NCI-H2081 (cell line): ENCODE measurements around the gene DOCK1.

ENCODE experiments used
- DNase-seq, 2 experiments: peaks; one replicate each; lab custom pipeline; 2025; lab: John Stamatoyannopoulos, UW

DOCK1 gene

GRCh38 chr10:127464561-127464960, 559.3 kb downstream of the DOCK1 start:
- DNase-seq, result no peak

- no peak for DNase-seq
Observed at GRCh38 chr10:127467811-127468210, 562.6 kb downstream of the DOCK1 start.

- no peak for DNase-seq
Observed at GRCh38 chr10:127468632-127469031, 563.4 kb downstream of the DOCK1 start.

GRCh38 chr10:127470911-127471310, 565.7 kb downstream of the DOCK1 start:
- no peak for DNase-seq

GRCh38 chr10:127472976-127473375, 567.7 kb downstream of the DOCK1 start:
- DNase-seq, result no peak

DNA sequence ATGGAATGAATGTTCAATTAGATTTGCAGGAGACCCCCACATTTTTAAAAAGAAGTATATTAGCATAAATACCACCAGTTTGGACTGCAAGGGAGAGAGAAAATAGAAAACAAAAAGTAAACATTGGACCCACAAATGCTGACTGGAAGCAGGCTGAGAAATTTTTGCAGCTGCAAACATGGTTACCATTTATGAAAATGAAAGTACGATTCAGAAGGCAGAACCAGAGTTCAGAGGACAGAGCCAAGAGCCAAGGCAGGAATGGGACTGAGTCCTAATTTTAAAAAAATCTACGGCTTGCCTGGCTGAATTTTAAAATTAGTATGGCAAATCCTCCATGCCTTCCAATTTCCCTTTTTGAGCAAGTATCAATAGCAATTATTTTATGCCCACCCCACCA, 569.3 kb downstream of the DOCK1 start:
- DNase-seq, result no peak

DNA sequence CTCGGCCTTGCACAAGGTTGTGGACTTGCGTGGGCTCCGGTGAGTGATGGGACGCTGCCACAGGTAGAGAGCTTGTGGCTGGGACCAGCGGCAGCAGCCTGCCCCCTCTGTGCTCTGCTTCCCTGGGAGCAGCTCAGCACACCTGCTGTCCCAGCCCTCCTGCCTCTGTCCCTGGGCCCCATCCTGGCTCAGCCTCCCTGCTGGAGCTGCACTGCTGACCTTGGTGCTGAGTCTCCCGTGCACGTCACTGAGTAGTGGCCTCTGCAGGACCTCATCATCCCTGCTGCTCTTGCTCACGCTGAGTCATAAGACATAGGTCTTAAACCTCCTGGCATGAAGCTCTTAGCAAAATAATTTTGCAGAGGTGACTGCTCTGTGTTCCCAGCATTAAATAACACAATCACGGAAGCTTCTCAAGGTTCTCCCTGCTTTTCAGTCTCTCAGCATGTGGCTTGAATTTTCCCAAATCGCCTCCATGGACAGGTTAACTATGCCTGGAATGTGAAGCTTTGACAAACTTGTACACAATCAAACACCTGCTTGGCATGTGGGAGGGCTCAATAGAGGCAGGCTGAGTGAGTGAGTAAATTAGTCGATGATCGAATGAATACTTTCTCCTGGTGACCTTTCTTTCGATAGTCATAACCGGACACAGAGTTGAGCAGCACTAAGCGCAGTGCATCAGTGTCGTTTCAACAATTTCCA, 580.1 kb downstream of the DOCK1 start:
- DNase-seq, result no peak

GRCh38 chr10:127486355-127486754, 581.1 kb downstream of the DOCK1 start:
- no peak for DNase-seq

DNA sequence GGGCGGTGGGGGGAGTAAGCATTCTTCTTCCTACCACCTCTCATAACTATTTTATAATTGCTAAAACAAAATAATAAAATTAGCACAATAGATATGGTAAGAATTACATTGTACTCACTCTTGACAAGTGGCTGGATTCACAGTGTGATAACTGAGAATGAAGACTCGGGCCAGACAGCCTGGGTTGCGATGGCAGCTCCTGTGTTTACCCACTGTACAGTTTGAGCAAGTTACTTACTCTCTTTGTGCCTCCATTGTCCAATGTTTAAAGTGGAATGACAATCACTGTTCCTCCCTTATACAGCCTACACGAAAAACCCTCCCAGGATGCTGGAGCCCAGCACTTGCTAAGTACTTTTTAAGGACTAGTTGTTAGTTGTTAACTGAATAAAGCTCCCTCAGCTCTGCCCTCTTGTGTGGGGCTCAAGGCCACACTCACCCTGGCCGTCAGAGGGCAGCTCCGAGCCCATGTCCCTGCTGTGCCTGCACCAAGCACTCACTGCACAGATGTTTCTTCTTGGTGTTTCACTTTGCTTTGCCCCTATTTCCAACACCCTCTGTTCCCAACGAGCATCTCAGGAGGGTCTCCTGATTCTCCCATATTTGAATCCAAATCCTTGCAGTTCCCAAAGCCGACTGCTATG, 587.5 kb downstream of the DOCK1 start:
- no peak for DNase-seq

DNA sequence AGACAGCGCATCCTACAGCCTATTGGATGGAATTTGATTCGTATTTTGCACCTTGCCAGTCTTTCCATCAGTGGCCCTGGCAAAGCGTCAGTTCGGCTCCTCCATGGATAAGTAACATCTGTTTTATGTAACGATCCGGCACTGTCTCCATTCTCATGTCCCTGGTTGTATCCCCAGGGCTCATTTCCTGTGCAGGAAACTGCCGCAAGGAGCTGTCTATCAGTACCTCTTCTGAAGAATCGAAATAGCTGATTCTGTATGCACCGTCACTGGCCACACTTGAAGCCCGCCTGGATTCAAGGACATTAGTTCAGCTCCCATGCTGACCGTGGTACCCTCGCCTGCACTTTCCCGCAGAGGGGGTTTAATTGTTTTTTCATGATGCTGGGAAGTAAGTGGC, 590.8 kb downstream of the DOCK1 start:
- no peak for DNase-seq

- no peak for DNase-seq
Observed at GRCh38 chr10:127497685-127498084, 592.5 kb downstream of the DOCK1 start.

DNA sequence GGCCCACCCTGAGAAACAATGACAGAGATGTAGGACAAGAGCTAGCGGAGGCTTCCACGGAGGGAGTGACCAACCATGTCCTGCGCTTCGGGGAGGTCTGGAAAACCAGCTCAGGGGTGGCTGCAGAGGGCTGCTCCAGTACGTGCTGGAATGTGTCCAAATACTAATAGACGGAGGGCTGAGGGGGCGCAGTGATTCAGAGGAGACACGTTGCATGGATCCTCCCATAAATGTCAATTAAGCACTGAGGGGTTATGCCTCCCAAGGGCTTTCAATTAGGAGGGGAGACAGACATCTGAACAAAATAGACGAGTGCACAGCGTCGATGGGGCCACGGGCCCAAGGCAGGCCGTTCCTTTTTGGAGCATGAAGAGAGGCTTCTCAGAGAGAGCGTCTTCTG, 592.9 kb downstream of the DOCK1 start:
- DNase-seq, result no peak

DNA sequence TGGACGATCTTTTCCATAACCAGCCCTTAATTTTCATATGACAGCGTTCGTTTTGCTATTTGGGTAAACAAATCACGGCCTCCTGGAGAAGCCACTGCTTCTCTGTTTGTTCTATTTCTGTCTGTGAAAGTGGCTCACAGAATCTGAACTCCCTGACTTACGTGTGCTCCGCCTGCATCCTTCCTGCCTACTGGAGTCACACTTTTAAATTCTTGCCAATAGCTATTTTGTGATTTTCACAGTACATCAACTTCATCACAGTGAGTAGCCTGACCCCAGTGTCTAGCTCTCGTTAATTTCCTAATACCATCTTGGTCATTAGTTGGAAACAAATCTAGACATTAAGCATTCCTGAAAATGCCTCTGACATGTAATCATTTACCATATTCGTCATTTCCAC, 594.9 kb downstream of the DOCK1 start:
- no peak for DNase-seq
